Right atrium auricular region (tissue), 2 donors: Measurements from ENCODE around the gene SLC35G3. TPM values are rescaled to one million over a fixed set of nuclear protein-coding genes. Genes with fewer than 3 reads are reported as not detected.

Experiments
- DNase-seq: peaks from one replicate; pipeline ENCODE4 v3.0.0-alpha.2; 2019; ENCODE audit warnings: low spot score
- H3K27ac ChIP-seq, 2 donors: fragments of 200-600 bp; sonication (generic); 1 replicate in 1 of 2; 2 replicates in 1 of 2; pipeline ENCODE4 v1.5.1; 2016 to 2019
- H3K27me3 ChIP-seq, 2 donors: fragments of 200-600 bp; sonication (generic); one replicate each; pipeline versions ENCODE4 v1.5.1 to v1.6.0; 2017 to 2019
- H3K36me3 ChIP-seq: fragments of 200-600 bp; sonication (generic); one replicate; pipeline ENCODE4 v1.5.1; 2016
- H3K4me1 ChIP-seq, 2 donors: fragments of 200-600 bp; sonication (generic); one replicate each; pipeline versions ENCODE4 v1.5.1 to v1.6.0; 2017 to 2019
- H3K4me3 ChIP-seq, 2 donors: fragments of 200-600 bp; sonication (generic); 1 replicate in 1 of 2; 2 replicates in 1 of 2; pipeline ENCODE4 v1.5.1; 2017 to 2019; ENCODE audit warnings: mild to moderate bottlenecking in 1 of 2, moderate library complexity in 1 of 2
- H3K9me3 ChIP-seq, 2 donors: fragments of 200-600 bp; sonication (generic); one replicate each; pipeline ENCODE4 v1.5.1; 2019
- CTCF ChIP-seq, 2 donors: fragments of 200-600 bp; sonication (generic); IDR thresholded peaks; one replicate each; pipeline ENCODE4 v1.5.1; 2019; ENCODE audit warnings: antibody characterized with exemption in 2 of 2
- total RNA-seq, 2 donors: library from RNA; depleted of rRNA; stranded (reverse); fragments of >200 nt; gene quantifications; one replicate each; pipeline ENCODE4 v1.1.0, GENCODE V29; 2016

Gene SLC35G3
- total RNA-seq, 2 donors from 2014 or later: not detected

DNA sequence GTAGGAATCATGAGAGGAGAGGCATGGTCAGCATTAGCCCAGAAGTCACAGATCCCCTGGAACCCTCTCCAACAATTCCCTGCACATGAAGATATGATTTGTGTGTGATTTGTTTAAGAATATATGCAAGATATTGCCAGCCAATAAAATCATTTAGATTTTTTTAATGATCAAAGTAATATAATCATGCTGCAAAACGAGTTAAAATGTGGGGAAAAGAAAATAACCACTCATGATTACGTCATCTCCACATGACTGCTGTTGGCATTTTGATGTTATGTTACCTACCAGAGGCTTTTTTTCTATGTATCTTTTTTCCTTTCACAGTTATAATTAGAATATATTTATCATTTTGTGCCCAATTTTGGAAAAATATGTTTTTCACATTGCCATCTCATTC, 22.4 kb downstream of the SLC35G3 start:
- no peaks in the 10 kb centered on the region for H3K27me3 ChIP-seq
- no peak for TF ChIP-seq CTCF (IDR thresholded peaks at IDR 0.05)
- no peak for DNase-seq
- no peak overlapping the region for H3K4me3 ChIP-seq
- peaks cover 33% of the 10 kb centered on the region for H3K36me3 ChIP-seq
- no peaks in the 10 kb centered on the region for H3K9me3 ChIP-seq
- no peaks in the 10 kb centered on the region for H3K4me1 ChIP-seq
- no peak overlapping the region for H3K27ac ChIP-seq

DNA sequence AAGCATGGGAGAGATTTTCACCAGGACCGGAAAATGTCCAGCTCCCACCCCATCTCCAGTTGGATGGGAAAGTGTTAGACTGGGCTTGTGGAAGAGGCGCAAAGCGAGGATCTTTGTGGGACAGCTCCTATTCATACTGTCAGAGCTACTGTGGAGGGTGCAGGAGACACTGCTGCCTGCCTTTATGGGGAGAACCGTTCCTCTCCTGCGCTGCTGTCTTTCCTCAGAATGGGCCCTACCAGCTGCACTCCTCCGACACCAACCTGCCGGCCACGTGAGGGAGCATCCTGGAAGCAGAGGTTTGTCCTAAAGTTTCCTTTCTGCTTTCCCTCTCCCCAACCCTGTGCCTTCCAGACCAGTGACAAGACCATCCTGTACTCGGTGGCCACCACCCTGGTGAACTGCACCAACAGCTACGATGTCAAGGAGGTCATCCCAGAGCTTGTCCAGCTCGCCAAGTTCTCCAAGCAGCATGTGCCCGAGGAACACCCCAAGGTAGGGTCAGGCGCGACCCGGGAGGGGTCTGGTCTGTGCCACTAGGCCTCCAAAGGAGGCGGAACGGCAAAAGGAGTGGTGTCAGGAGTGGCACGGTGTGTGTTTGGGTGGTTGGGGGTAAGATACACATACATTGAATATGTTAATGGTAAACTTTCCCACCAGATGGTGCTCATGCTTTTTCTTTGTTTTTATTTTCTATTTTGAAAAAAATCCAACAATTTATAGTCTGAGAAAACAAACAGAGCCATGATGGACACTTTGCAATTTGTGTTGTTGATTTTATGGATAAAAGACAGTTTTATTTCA, 23.0 kb downstream of the SLC35G3 start:
- peaks cover 28% of the 10 kb centered on the region for H3K36me3 ChIP-seq
- H3K4me1 ChIP-seq: no peaks in the 10 kb centered on the region
- TF ChIP-seq CTCF (IDR thresholded peaks at IDR 0.05): peak in 1 of 2 donors; percentile 40
- H3K27me3 ChIP-seq: no peaks in the 10 kb centered on the region
- H3K27ac ChIP-seq: no peak overlapping the region
- no peak for DNase-seq
- H3K9me3 ChIP-seq: no peaks in the 10 kb centered on the region
- H3K4me3 ChIP-seq: no peak overlapping the region

GRCh38 chr17:35169835-35170363, 24.3 kb downstream of the SLC35G3 start:
- H3K4me3 ChIP-seq: no peak overlapping the region
- TF ChIP-seq CTCF (IDR thresholded peaks at IDR 0.05): no peak
- no peak overlapping the region for H3K27ac ChIP-seq
- peaks cover 29% of the 10 kb centered on the region for H3K36me3 ChIP-seq
- no peaks in the 10 kb centered on the region for H3K9me3 ChIP-seq
- no peaks in the 10 kb centered on the region for H3K4me1 ChIP-seq
- H3K27me3 ChIP-seq: no peaks in the 10 kb centered on the region
- DNase-seq: no peak

- H3K4me3 ChIP-seq: no peak overlapping the region
- no peaks in the 10 kb centered on the region for H3K4me1 ChIP-seq
- peaks cover 37% of the 10 kb centered on the region for H3K36me3 ChIP-seq
- no peak for TF ChIP-seq CTCF (IDR thresholded peaks at IDR 0.05)
- H3K9me3 ChIP-seq: no peaks in the 10 kb centered on the region
- H3K27ac ChIP-seq: no peak overlapping the region
- no peaks in the 10 kb centered on the region for H3K27me3 ChIP-seq
- DNase-seq: no peak
Observed at GRCh38 chr17:35167666-35168065, 26.5 kb downstream of the SLC35G3 start.

- DNase-seq: no peak
- H3K4me1 ChIP-seq: no peaks in the 10 kb centered on the region
- H3K9me3 ChIP-seq: no peaks in the 10 kb centered on the region
- TF ChIP-seq CTCF (IDR thresholded peaks at IDR 0.05): no peak
- no peaks in the 10 kb centered on the region for H3K27me3 ChIP-seq
- H3K4me3 ChIP-seq: no peak overlapping the region
- peaks cover 37% of the 10 kb centered on the region for H3K36me3 ChIP-seq
- no peak overlapping the region for H3K27ac ChIP-seq
Observed at GRCh38 chr17:35167046-35167445, 27.1 kb downstream of the SLC35G3 start.
